Measurements from ENCODE around the gene ZFP36L1. TPM values are rescaled to one million over a fixed set of nuclear protein-coding genes. Genes with fewer than 3 reads are reported as not detected.

Gene ZFP36L1
- total RNA-seq, 1 experiment from 2014 or later, result 426 TPM

DNA sequence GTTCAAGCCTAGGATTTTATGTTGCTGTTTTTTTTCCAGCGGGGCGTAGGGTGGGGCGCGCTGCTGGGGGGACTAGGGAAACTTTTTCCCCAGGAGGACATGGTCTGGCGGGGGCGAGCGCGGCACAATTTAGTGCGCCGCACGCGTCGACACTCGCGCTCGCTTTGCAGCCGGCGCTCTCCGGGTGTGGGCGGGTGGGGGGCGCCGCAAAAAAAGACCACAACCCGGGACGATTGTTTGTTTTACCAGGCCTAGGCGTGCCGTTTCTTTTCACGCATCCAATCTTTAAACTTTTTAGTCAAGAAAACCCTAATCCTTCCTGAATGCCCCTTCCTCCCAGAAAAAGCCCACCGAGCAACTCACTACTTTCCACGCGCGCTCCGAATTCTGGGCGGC lies 865 bp upstream of the ZFP36L1 start:
- CTCF ChIA-PET, result no interaction called here

DNA sequence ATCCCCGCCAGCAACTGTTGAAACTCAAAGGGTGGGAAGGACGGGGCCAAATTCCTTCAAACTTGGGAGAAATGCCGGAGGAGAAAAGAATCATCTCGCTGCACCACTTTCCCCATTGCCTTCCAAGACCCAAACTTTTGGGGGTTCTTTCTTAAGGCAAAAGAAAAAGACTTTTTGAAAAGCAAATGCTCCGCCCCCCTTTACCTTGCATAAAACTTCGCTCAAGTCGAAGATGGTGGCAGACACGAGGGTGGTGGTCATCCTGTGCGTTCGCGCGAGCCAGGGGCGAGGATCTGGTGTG lies 239 bp downstream of the ZFP36L1 start:
- H3K4me1 Mint-ChIP-seq (ENCODE audit: insufficient read depth, unreplicated experiment), result peaks cover 19% of the 10 kb centered on the region
- peak overlapping the region; percentile 97 for H3K27ac Mint-ChIP-seq (ENCODE audit: low read depth, unreplicated experiment)
- intact Hi-C loops (cut with micrococcal nuclease), result loop anchor here (5.0 kb wide), 2 partner anchors 650 to 710 kb away; no protein-coding TSS in a partner anchor
- DNase-seq (ENCODE audit: unreplicated experiment), result no peak
- TSS peak; percentile 26 for BruUV-seq (replicated peaks)
- TF ChIP-seq, protein P1, sequence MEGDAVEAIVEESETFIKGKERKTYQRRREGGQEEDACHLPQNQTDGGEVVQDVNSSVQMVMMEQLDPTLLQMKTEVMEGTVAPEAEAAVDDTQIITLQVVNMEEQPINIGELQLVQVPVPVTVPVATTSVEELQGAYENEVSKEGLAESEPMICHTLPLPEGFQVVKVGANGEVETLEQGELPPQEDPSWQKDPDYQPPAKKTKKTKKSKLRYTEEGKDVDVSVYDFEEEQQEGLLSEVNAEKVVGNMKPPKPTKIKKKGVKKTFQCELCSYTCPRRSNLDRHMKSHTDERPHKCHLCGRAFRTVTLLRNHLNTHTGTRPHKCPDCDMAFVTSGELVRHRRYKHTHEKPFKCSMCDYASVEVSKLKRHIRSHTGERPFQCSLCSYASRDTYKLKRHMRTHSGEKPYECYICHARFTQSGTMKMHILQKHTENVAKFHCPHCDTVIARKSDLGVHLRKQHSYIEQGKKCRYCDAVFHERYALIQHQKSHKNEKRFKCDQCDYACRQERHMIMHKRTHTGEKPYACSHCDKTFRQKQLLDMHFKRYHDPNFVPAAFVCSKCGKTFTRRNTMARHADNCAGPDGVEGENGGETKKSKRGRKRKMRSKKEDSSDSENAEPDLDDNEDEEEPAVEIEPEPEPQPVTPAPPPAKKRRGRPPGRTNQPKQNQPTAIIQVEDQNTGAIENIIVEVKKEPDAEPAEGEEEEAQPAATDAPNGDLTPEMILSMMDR (IDR thresholded peaks at IDR 0.05; ENCODE audit: unreplicated experiment), result no peak
- CTCF ChIA-PET, result interaction anchor here (0.7 to 5.7 kb wide), 2 partner anchors 24 to 456 kb away, joined by 3 to 52 read pairs; no protein-coding TSS in a partner anchor
- H3K36me3 Mint-ChIP-seq (ENCODE audit: insufficient read depth, unreplicated experiment), result peaks cover 76% of the 10 kb centered on the region
- H3K4me3 Mint-ChIP-seq (ENCODE audit: unreplicated experiment), result peak overlapping the region; percentile 98
- H3K9me3 Mint-ChIP-seq (ENCODE audit: unreplicated experiment), result no peaks in the 10 kb centered on the region
- POLR2A ChIA-PET, result interaction anchor here (0.6 to 11.3 kb wide), 76 partner anchors 9 to 1141 kb away, joined by 3 to 403 read pairs (median 5); no protein-coding TSS in a partner anchor
- no peaks in the 10 kb centered on the region for H3K27me3 Mint-ChIP-seq (ENCODE audit: insufficient read depth, unreplicated experiment)

More for the DNA sequence above, 865 bp upstream of the ZFP36L1 start:
- POLR2A ChIA-PET, result interaction anchor here (0.6 to 11.3 kb wide), 57 partner anchors 8 to 1183 kb away, joined by 3 to 403 read pairs (median 5); partner anchors contain the start of gene ZFYVE26
- H3K27ac Mint-ChIP-seq (ENCODE audit: low read depth, unreplicated experiment), result peak overlapping the region; percentile 97
- H3K9me3 Mint-ChIP-seq (ENCODE audit: unreplicated experiment), result no peaks in the 10 kb centered on the region
- H3K4me1 Mint-ChIP-seq (ENCODE audit: insufficient read depth, unreplicated experiment), result peaks cover 15% of the 10 kb centered on the region
- H3K4me3 Mint-ChIP-seq (ENCODE audit: unreplicated experiment), result peak overlapping the region; percentile 98
- H3K36me3 Mint-ChIP-seq (ENCODE audit: insufficient read depth, unreplicated experiment), result peaks cover 65% of the 10 kb centered on the region
- BruUV-seq (replicated peaks), result no TSS peak
- no peak for DNase-seq (ENCODE audit: unreplicated experiment)
- TF ChIP-seq, protein P1 (IDR thresholded peaks at IDR 0.05; ENCODE audit: unreplicated experiment), result no peak
- no peaks in the 10 kb centered on the region for H3K27me3 Mint-ChIP-seq (ENCODE audit: insufficient read depth, unreplicated experiment)
- intact Hi-C loops (cut with micrococcal nuclease), result loop anchor here (1.0 to 5.0 kb wide), 3 partner anchors 23 to 711 kb away; no protein-coding TSS in a partner anchor

DNA sequence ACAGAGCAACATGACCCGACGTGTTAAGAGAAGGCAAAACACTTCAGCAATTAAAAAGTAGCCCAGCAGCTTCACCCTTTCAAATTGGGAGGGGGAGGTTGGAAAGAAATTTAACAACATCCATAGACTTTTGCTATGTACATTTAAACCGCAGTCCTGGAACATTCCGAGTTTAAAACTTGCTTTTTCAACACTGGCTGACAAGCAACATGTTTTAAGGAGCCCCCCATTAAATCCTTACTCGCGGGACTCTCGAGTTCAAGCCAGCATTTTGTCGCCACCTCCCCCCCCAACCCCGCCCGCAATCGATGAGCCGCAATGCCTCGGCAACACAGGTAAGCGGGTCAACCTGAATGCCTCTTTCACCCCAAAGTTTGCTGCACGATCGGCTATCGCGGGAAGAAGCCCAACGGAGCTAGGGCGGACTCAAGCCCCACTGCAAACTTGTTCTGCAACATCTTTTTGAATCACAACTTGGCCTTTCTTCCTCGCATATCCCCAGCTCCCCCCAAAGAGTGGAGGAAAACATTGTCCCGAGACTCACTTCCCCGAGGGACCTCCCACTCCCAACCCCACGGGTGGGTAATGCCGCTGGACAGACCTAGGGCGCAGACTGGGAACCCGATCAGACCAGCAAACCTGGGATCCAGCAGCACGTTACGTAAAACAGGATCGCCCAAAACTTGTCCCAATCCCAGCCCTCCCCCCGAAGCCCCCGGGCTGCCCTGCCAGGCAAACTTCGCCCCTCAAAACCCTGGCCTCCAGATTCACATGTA lies 777 bp downstream of the ZFP36L1 start:
- Mint-ChIP-seq H3K9me3 (ENCODE audit: unreplicated experiment) (no peaks in the 10 kb centered on the region), H3K27me3 (ENCODE audit: insufficient read depth, unreplicated experiment) (no peaks in the 10 kb centered on the region), H3K36me3 (ENCODE audit: insufficient read depth, unreplicated experiment) (peaks cover 81% of the 10 kb centered on the region), H3K27ac (ENCODE audit: low read depth, unreplicated experiment) (peak overlapping the region; percentile 97), H3K4me3 (ENCODE audit: unreplicated experiment) (peak overlapping the region; percentile 98), H3K4me1 (ENCODE audit: insufficient read depth, unreplicated experiment) (peaks cover 14% of the 10 kb centered on the region)
- ChIA-PET POLR2A (interaction anchor here (0.5 to 11.3 kb wide), 68 partner anchors 8 to 858 kb away, joined by 3 to 403 read pairs (median 5); no protein-coding TSS in a partner anchor), CTCF (interaction anchor here (0.7 to 5.7 kb wide), 6 partner anchors 12 to 541 kb away, joined by 3 to 52 read pairs (median 4); no protein-coding TSS in a partner anchor)
- BruUV-seq (replicated peaks), result no TSS peak
- TF ChIP-seq, protein P1 (IDR thresholded peaks at IDR 0.05; ENCODE audit: unreplicated experiment), result no peak
- intact Hi-C loops (cut with micrococcal nuclease), result loop anchor here (5.0 kb wide), 2 partner anchors 650 to 710 kb away; no protein-coding TSS in a partner anchor
- DNase-seq (ENCODE audit: unreplicated experiment), result no peak

Measured in MCF 10A (cell line).